Suppressor macrophage (primary cell): ENCODE measurements around the gene ESM1.
A peak's percentile ranks its signal among the peaks of the same experiment; 100 is the strongest.

Experiments
- DNase-seq, 4 experiments: peaks; one replicate each; pipeline ENCODE4 v3.0.0-alpha.2; 2020 to 2022

The ESM1 gene

GRCh38 chr5:54981928-54982327 lies 3.5 kb downstream of the ESM1 start:
- no peak for DNase-seq

GRCh38 chr5:54975701-54976100 lies 9.7 kb downstream of the ESM1 start:
- DNase-seq: no peak

GRCh38 chr5:54969856-54970828 lies 15.3 kb downstream of the ESM1 start:
- no peak for DNase-seq

- no peak for DNase-seq
Observed at GRCh38 chr5:54969242-54969641, 16.2 kb downstream of the ESM1 start.

- no peak for DNase-seq
Observed at GRCh38 chr5:54965806-54966205, 19.6 kb downstream of the ESM1 start.

- DNase-seq: no peak
Observed at GRCh38 chr5:54964405-54964804, 21.0 kb downstream of the ESM1 start.

GRCh38 chr5:54959673-54960418 lies 25.5 kb downstream of the ESM1 start:
- DNase-seq: peak; percentile 37 to 61 (median 48)

GRCh38 chr5:54956922-54957321 lies 28.5 kb downstream of the ESM1 start:
- DNase-seq: no peak

GRCh38 chr5:54947187-54947586 lies 38.2 kb downstream of the ESM1 start:
- DNase-seq: no peak

- DNase-seq: no peak
Observed at GRCh38 chr5:54946306-54946819, 39.0 kb downstream of the ESM1 start.

- peak; percentile 15 to 48 (median 30) for DNase-seq
Observed at GRCh38 chr5:54944364-54944763, 41.0 kb downstream of the ESM1 start.

- DNase-seq: no peak
Observed at GRCh38 chr5:54942064-54942778, 43.2 kb downstream of the ESM1 start.

- DNase-seq: no peak
Observed at GRCh38 chr5:54936201-54936600, 49.2 kb downstream of the ESM1 start.

GRCh38 chr5:54932789-54933188 lies 52.6 kb downstream of the ESM1 start:
- no peak for DNase-seq

- DNase-seq: no peak
Observed at GRCh38 chr5:54930736-54931135, 54.7 kb downstream of the ESM1 start.
